Left forelimb (tissue), 1 donor: ENCODE results near the gene CORO1C.
"Not testable (repeated sequence)": the region's sequence is repeated elsewhere in the genome, so short reads cannot be mapped to it uniquely, and the experiment has no call there.

Source experiments
- DNase-seq: peaks from one replicate; pipeline ENCODE4 v3.0.0-alpha.2; 2018; ENCODE audit warnings: low spot score

Gene CORO1C

GRCh38 chr12:108633534-108634248, 97.6 kb downstream of the CORO1C start, which contains the start of gene SELPLG:
Gene SELPLG, minus strand, starts transcription at chr12:108633894. Its CDS starts 9,587 bp downstream, at chr12:108624307.
- peak; percentile 63 for DNase-seq

DNA sequence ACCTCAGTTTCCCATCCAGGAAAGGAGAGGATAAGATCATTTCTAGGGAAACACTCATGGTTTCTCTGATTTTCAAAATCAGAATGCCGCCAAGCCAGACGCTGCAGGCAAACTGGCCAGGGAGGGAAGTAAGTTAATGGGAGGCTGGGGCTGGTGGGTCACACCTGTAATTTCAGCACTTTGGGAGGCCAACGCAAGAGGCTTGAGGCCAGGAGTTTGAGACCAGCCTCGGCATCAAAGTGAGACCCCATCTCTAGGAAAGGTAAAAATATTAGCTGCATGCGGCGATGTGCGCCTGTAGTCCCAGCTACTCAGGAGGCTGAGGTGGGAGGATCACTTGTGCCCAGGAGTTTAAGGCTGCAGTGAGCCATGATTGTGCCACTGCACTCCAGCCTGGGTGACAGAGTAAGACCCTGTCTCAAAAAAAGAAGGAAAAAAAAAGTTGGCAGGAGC, 98.2 kb downstream of the CORO1C start:
- peak; percentile 28 for DNase-seq

DNA sequence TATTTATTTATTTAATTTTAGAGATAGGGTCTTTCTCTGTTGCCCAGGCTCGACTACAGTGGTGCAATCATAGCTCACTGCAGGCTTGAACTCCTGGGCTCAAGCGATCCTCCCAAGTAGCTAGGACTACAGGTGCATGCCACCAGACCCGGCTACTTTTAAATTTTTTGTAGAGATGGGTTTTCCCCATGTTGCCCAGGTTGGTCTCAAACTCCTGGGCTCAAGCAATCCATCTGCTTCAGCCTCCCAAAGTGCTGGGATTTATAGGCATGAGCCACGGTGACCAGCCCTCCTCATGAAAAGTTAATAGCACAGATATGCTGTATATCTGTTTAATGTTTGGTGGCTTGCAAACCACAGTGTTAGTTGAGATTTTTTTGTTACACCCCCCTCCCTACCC, 100.1 kb downstream of the CORO1C start:
- DNase-seq, result not testable (repeated sequence)

- DNase-seq, result no peak
Measured at GRCh38 chr12:108630481-108631207, 100.7 kb downstream of the CORO1C start.

DNA sequence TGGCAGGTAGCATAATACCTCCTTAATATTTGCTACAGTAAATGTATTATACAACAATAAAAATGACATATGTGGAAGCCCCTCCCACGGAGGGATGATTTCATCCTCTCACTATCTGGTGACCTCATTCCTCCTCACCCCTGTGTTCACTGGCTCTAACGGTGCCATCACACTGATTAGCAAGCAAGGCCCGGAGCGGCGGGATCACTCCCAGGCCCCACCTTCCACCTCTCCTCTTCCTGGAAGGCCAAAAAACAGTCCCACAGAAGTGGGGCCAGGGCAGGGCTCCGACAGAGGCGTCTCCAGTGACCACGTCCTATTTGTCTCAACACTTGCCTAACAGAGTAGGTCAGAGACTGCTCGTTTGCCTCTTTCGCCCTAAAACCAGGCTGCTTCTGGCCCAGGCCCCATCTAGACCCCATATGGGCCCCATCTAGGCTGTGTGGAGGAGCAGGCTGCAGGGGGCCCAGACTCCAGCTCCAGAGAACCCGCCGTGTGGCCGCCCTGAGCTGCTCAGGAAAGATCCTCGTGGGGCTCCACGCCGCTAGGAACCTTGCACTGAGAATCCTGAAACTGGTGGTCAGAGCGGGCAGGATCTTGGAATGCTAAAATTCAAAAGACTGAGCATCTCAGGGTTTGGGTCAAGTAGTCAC, 101.4 kb downstream of the CORO1C start:
- DNase-seq, result no peak

- no peak for DNase-seq
Measured at GRCh38 chr12:108629151-108629550, 102.2 kb downstream of the CORO1C start.

DNA sequence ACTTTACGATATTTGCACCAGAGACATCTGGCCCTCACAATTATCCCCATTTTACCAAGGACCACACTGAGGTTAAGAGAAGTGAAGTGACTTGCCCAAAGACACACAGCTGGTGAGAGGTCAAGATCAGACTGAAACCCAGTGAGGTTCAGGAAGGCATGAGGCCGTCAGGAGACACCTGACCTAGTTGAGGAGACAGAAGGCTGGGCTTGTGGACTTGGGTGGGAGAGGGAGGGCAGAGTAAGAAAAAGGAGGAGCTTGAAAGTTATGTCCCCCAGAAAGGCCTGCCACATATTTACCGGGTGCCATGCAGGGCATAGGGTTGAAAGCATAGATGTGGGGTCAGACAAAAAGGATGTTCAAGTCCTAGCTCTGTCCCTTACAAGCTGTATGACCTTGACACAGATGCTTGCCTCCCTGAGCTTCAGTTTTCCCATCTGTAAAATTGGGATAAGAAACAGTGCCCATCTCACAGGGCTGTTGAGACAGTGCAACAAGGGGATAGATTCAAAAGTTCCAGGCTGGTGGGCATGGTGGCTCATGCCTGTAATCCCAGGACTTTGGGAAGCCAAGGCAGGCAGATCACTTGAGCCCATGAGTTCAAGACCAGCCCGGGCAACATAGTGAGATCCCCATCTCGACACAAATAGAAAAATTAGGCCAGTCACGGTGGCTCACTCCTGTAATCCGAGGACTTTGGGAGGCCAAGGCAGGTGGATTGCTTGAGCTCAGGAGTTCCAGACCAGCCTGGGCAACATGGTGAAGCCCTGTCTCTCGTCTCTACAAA, 104.0 kb downstream of the CORO1C start:
- DNase-seq, result no peak

DNA sequence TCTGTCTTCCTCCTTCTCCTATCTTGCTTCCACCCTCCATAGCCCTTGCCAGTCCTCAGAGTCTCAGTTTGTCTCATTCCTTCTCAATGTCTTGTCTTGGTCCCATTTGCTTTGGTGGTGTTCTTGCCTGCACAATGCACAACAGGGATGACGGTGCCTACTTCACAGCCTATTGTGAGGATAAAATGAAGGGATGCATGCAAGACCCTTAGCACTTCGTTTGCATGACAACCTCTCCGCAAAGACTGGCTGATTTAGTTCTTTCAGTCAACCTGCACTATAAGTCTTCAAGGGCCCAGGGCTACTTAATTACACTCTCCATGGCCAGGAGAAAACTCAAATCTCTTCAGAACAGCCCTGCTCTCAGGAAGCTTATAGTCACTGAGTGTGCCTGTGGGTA, 106.1 kb downstream of the CORO1C start:
- no peak for DNase-seq

DNA sequence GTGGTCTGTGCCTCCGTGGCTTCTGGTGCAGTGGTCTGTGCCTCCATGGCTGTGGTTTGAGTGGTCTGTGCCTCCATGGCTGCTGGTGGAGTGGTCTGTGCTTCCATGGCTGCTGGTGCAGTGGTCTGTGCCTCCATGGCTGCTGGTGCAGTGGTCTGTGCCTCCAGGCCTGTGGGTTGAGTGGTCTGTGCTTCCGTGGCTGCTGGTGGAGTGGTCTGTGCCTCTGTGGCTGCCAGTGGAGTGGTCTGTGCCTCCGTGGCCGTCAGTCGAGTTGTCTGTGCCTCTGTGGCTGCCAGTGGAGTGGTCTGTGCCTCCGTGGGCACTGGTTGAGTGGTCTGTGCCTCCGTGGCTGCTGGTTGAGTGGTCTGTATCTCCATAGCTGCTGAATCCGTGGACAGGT, 107.7 kb downstream of the CORO1C start:
- no peak for DNase-seq

DNA sequence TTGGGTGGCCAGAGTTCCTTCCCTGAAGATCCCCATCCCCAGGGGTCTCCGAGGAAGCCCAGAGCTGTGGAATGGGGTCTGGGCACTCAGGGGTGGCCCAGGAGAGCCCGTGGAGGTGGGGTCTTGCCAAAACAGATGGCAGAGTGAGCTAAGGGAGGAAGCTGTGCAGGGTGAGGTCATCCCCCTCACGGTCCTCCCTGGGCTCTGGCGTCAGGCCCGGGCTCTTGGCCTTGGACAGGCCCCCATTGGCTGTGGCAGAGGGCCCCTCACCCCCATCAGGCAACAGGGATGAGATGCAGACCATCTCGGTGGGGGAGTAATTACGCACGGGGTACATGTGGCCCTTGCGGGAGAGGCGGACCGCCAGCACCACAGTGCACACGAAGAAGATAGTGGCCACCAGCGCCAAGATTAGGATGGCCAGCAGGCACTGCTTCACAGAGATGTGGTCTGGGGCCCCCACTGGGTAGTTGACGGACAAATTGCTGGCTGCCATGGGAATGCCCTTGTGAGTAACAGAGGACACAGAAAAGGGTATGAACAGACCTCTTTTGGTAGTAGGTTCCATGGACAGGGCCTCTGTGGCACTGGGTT, 108.3 kb downstream of the CORO1C start:
- no peak for DNase-seq

DNA sequence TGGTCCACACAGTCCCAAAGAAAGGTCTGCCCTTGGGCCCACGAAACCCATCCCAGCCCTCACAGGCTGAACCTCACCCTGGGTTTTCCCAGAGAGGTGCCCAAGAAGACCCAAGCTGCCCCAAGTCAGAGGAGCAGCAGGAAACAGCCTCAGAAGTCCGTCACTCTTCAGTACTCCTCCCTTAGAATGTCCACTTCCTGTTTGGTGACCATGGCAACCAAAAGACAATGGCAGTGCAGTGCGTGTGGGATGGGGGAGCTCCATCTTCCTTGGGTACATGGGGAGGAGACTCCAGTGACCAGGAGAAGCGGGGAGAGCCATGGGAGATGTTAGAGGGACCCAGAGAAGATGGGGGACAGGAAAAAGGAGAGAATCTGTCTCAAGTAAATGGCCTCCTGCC, 108.9 kb downstream of the CORO1C start:
- no peak for DNase-seq

- DNase-seq, result no peak
Measured at GRCh38 chr12:108621161-108621560, 110.2 kb downstream of the CORO1C start.

DNA sequence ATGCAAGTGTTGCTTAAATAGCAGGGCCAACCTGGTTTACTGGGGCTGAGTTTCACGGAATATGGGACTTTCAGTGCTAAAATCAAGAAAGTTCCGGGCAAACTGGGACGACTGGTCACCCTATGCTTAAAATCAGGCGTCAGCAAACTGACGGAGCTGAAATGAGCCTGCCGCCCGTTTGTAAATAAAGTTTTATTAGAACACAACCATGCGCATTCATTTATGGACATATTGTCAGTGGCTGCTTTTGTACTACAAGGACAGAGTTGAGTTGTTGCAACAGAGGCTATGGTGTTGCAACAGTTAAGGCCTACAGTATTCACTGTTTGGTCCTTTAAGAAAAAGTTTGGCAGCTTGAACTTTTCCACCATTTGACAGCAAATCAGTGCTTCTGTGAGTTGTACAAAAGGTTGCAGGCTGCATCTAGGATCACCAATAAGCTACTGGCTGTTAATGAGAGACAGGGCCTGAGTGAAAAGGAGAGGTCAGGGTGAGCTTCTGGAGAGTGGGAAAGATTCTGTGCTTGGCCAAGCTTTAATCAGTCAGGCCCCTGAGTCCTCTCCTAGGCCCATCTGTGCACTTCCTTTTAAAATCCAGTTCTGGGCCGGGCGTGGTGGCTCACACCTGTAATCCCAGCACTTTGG, 111.0 kb downstream of the CORO1C start:
- no peak for DNase-seq

DNA sequence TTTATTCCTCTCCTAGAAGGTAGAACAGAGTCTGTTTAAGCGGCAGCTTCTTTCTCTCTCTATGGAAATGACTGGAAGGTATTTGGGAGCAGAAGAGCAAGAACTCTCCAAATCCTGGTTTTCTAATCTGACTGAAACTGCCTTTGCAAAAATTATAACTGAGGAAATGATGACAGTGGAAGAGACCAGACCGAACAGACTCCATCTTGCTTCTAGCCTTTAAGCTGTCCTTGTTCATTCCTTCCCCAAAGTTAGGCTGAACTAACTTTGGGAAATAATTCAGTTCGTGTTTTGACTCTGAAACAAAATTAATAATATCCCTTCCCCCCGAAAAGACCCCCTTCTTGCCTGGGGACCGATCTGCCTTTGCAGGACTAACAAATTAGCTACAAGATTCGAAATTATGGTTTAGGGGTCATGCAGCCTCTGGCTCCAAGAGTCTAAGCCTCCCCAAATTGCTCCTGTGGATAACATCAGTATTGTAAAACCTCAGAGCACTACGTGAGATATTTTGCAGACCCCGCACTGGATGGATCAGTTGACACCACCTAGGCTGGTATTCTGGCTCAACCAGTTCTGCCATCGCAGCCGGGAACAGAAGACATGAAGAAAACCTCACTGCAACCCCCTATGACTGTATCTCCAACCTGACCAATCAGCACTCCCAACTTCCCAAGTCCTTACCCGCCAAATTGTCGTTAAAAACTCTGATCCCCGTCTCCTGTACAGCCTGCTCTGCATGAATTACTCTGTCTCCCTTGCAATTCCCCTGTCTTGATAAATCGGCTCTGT, 111.8 kb downstream of the CORO1C start:
- DNase-seq, result no peak

DNA sequence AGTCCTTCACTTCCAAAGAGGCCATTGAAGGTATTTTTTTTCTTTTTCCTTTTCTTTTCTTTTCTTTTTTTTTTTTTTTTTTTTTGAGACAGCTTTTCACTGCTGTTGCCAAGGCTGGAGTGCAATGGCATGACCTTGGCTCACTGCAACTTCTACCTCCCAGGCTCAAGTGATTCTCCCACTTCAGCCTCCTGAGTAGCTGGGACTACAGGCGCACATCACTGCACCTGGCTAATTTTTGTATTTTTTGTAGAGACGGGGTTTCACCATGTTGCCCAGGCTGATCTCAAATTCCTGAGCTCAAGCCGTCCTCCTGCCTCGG, 112.4 kb downstream of the CORO1C start:
- not testable (repeated sequence) for DNase-seq

GRCh38 chr12:108618079-108618952, 113.0 kb downstream of the CORO1C start:
- peak; percentile 89 for DNase-seq

GRCh38 chr12:108616941-108617858, 114.1 kb downstream of the CORO1C start:
- no peak for DNase-seq

DNA sequence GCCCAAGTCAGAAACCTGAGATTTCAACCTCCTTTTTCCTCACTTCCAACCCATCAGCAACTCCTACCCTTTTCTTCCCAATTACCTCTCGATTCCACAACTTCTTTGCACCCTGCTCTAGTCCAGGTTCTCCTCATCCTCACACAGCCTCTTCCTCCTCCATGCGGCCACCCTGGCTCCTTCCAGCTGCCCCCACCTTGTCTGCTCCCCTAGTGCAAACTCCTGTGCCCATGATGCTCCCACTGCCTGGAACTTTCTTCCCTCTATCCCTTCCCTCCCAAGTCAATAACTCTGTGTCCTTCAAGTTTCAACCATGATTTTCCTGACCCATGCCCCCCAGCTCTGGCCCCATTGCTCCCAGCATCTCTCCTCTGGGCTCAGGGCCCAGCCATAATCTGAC, 115.0 kb downstream of the CORO1C start:
- no peak for DNase-seq
